ENCODE measurements around the gene ACOT2. TPM values are rescaled to one million over a fixed set of nuclear protein-coding genes. Genes with fewer than 3 reads are reported as not detected.
"Not testable (repeated sequence)": the region's sequence is repeated elsewhere in the genome, so short reads cannot be mapped to it uniquely, and the experiment has no call there.

ACOT2 gene
- total RNA-seq, result 37.7 and 39.4 TPM in 2 replicates
- long read RNA-seq, transcript ACOT2-201 (3 exons, 1,774 nt), result major isoform, 123 of 145 reads
- long read RNA-seq, partial matches to known transcripts, result 13 of 145 reads
- long read RNA-seq, other reads (novel, unspliced or antisense), result 9 of 145 reads

GRCh38 chr14:73569185-73569958 is at the start of gene ACOT2:
Gene ACOT2 (plus strand): TSS chr14:73569213. CDS start chr14:73569241, 28 bp downstream.
- Mint-ChIP-seq H3K4me3 (ENCODE audit: unreplicated experiment) (peak within 1 kb of the TSS; percentile 91), H3K36me3 (ENCODE audit: unreplicated experiment) (peaks cover 17% of the 10 kb centered on the region), H3K4me1 (ENCODE audit: unreplicated experiment) (peaks cover 33% of the 10 kb centered on the region), H3K27ac (ENCODE audit: unreplicated experiment) (peak within 1 kb of the TSS; percentile 99)
- peak; percentile 29 for TF ChIP-seq CTCF (IDR thresholded peaks at IDR 0.05)
- not testable (repeated sequence) for H3K27me3 Mint-ChIP-seq (ENCODE audit: unreplicated experiment); H3K9me3 Mint-ChIP-seq (ENCODE audit: unreplicated experiment)
- DNase-seq (ENCODE audit: extremely low spot score, unreplicated experiment), result peak; percentile 92

GRCh38 chr14:73521229-73521628 is 47.8 kb upstream of the ACOT2 start:
- TF ChIP-seq CTCF (IDR thresholded peaks at IDR 0.05), result no peak
- Mint-ChIP-seq H3K36me3 (ENCODE audit: unreplicated experiment) (peaks cover 2% of the 10 kb centered on the region), H3K27ac (ENCODE audit: unreplicated experiment) (no peak overlapping the region), H3K27me3 (ENCODE audit: unreplicated experiment) (no peaks in the 10 kb centered on the region), H3K4me1 (ENCODE audit: unreplicated experiment) (no peaks in the 10 kb centered on the region), H3K4me3 (ENCODE audit: unreplicated experiment) (no peak overlapping the region), H3K9me3 (ENCODE audit: unreplicated experiment) (no peaks in the 10 kb centered on the region)
- no peak for DNase-seq (ENCODE audit: extremely low spot score, unreplicated experiment)

GRCh38 chr14:73524493-73524892 is 44.5 kb upstream of the ACOT2 start:
- Mint-ChIP-seq H3K27ac (ENCODE audit: unreplicated experiment) (no peak overlapping the region), H3K4me1 (ENCODE audit: unreplicated experiment) (no peaks in the 10 kb centered on the region), H3K36me3 (ENCODE audit: unreplicated experiment) (peaks cover 2% of the 10 kb centered on the region), H3K4me3 (ENCODE audit: unreplicated experiment) (no peak overlapping the region), H3K27me3 (ENCODE audit: unreplicated experiment) (no peaks in the 10 kb centered on the region), H3K9me3 (ENCODE audit: unreplicated experiment) (peaks cover 5% of the 10 kb centered on the region)
- no peak for TF ChIP-seq CTCF (IDR thresholded peaks at IDR 0.05)
- no peak for DNase-seq (ENCODE audit: extremely low spot score, unreplicated experiment)

- TF ChIP-seq CTCF (IDR thresholded peaks at IDR 0.05), result no peak
- Mint-ChIP-seq H3K27me3 (ENCODE audit: unreplicated experiment) (no peaks in the 10 kb centered on the region), H3K4me1 (ENCODE audit: unreplicated experiment) (no peaks in the 10 kb centered on the region), H3K27ac (ENCODE audit: unreplicated experiment) (no peak overlapping the region), H3K4me3 (ENCODE audit: unreplicated experiment) (no peak overlapping the region), H3K9me3 (ENCODE audit: unreplicated experiment) (peaks cover 5% of the 10 kb centered on the region), H3K36me3 (ENCODE audit: unreplicated experiment) (peaks cover 2% of the 10 kb centered on the region)
- DNase-seq (ENCODE audit: extremely low spot score, unreplicated experiment), result no peak
Observed at GRCh38 chr14:73526036-73526984, 42.7 kb upstream of the ACOT2 start.

- H3K27me3 Mint-ChIP-seq (ENCODE audit: unreplicated experiment); H3K9me3 Mint-ChIP-seq (ENCODE audit: unreplicated experiment); DNase-seq (ENCODE audit: extremely low spot score, unreplicated experiment); H3K4me3 Mint-ChIP-seq (ENCODE audit: unreplicated experiment); H3K4me1 Mint-ChIP-seq (ENCODE audit: unreplicated experiment); H3K36me3 Mint-ChIP-seq (ENCODE audit: unreplicated experiment); H3K27ac Mint-ChIP-seq (ENCODE audit: unreplicated experiment): not testable (repeated sequence)
Observed at GRCh38 chr14:73529356-73529755, 39.7 kb upstream of the ACOT2 start.

GRCh38 chr14:73531971-73532370 is 37.0 kb upstream of the ACOT2 start:
- not testable (repeated sequence) for H3K36me3 Mint-ChIP-seq (ENCODE audit: unreplicated experiment); H3K9me3 Mint-ChIP-seq (ENCODE audit: unreplicated experiment); H3K27ac Mint-ChIP-seq (ENCODE audit: unreplicated experiment); H3K27me3 Mint-ChIP-seq (ENCODE audit: unreplicated experiment); H3K4me1 Mint-ChIP-seq (ENCODE audit: unreplicated experiment); DNase-seq (ENCODE audit: extremely low spot score, unreplicated experiment); H3K4me3 Mint-ChIP-seq (ENCODE audit: unreplicated experiment)

- H3K9me3 Mint-ChIP-seq (ENCODE audit: unreplicated experiment); DNase-seq (ENCODE audit: extremely low spot score, unreplicated experiment); H3K36me3 Mint-ChIP-seq (ENCODE audit: unreplicated experiment); H3K4me1 Mint-ChIP-seq (ENCODE audit: unreplicated experiment); H3K27me3 Mint-ChIP-seq (ENCODE audit: unreplicated experiment): not testable (repeated sequence)
- peak overlapping the region; percentile 77 for H3K27ac Mint-ChIP-seq (ENCODE audit: unreplicated experiment)
- peak overlapping the region; percentile 67 for H3K4me3 Mint-ChIP-seq (ENCODE audit: unreplicated experiment)
Observed at GRCh38 chr14:73537244-73538045, 31.6 kb upstream of the ACOT2 start.
